Heart right ventricle (tissue), 16 donors: ENCODE results near the gene INO80D. TPM values are rescaled to one million over a fixed set of nuclear protein-coding genes. Genes with fewer than 3 reads are reported as not detected.

ENCODE experiments used
- ATAC-seq, 8 donors: fragments of 200-7000 bp; cut with Tn5 transposase; one replicate each; pipeline ENCODE4 v1.9.1; 2020; ENCODE audit warnings: mild to moderate bottlenecking in 8 of 8, moderate library complexity in 8 of 8, moderate number of reproducible peaks in 1 of 8
- DNase-seq, 2 donors: peaks; one replicate each; pipeline ENCODE4 v3.0.0-alpha.2; 2020
- H3K27ac ChIP-seq, 10 donors: fragments of 200-600 bp; sonication (generic) in 2 of 10; one replicate each; pipeline versions ENCODE4 v1.5.0 to v1.8.0; 2020 to 2022; ENCODE audit warnings: mild to moderate bottlenecking in 3 of 10
- H3K27me3 ChIP-seq, 7 donors: fragments of 200-600 bp; one replicate each; pipeline ENCODE4 v1.8.0; 2021 to 2022; ENCODE audit warnings: mild to moderate bottlenecking in 2 of 7
- H3K36me3 ChIP-seq, 9 donors: fragments of 200-600 bp; sonication (generic) in 1 of 9; one replicate each; pipeline versions ENCODE4 v1.5.0 to v1.8.0; 2020 to 2022; ENCODE audit warnings: mild to moderate bottlenecking in 2 of 9
- H3K4me1 ChIP-seq, 9 donors: fragments of 200-600 bp; sonication (generic) in 1 of 9; one replicate each; pipeline versions ENCODE4 v1.5.0 to v1.8.0; 2020 to 2022; ENCODE audit warnings: mild to moderate bottlenecking in 4 of 9
- H3K4me3 ChIP-seq, 10 donors: fragments of 200-600 bp; sonication (generic) in 2 of 10; one replicate each; pipeline versions ENCODE4 v1.5.0 to v1.8.0; 2020 to 2022; ENCODE audit warnings: mild to moderate bottlenecking in 7 of 10, moderate library complexity in 2 of 10
- H3K9me3 ChIP-seq, 11 donors: fragments of 200-600 bp in 10 of 11; sonication (generic) in 2 of 11; one replicate each; pipeline versions ENCODE4 v1.5.0 to v1.8.0; 2013 to 2022; ENCODE audit warnings: mild to moderate bottlenecking in 2 of 11, control low read depth in 1 of 11, moderate library complexity in 1 of 11
- CTCF ChIP-seq, 9 donors: fragments of 200-600 bp; sonication (generic) in 2 of 9; IDR thresholded peaks; one replicate each; pipeline versions ENCODE4 v1.5.0 to v1.8.0; 2021 to 2022; ENCODE audit warnings: antibody characterized with exemption in 9 of 9, mild to moderate bottlenecking in 5 of 9, moderate library complexity in 1 of 9
- WGBS, 2 donors: extraction: QIAGEN DNeasy Blood & Tissue Kit; methylation state at CpG; one replicate each; pipeline ENCODE4 v1.1.7; 2013; ENCODE audit warnings: inconsistent platforms in 1 of 2; 5-methylcytosine and 5-hydroxymethylcytosine counted together
- intact Hi-C, 10 donors: fragments of 100-400 bp; cut with DNase I; formaldehyde crosslinking; loops; one replicate each; pipeline versions ENCODE4 v1.11.1 to v1.14.2; 2022
- polyA plus RNA-seq, 2 donors: library from polyadenylated mRNA; stranded (reverse); fragments of 200-250 nt; gene quantifications; one replicate each; pipeline ENCODE4 v1.2.3, GENCODE V29; 2013
- total RNA-seq, 10 donors: library from RNA; stranded (reverse); fragmentation: NEBNext Ultra II Directional in 3 of 10; extraction: Animal tissue kit (Norgen Biotek cat#: 25700) in 3 of 10; gene quantifications; one replicate each; pipeline versions ENCODE4 v1.2.1 to v1.2.4, GENCODE V29; 2021 to 2023
- donor health status: Arrhythmogenic right ventricular cardiomyopathy.
- donor health status: ischemic (EF 13 %, LVEDD 7.1; RV severe dilation, severe dysfunction).
- donor health status: healthy with polysubstance abuse.
- donor health status: DM: no; HTN: yes; CAD: no.
- donor health status: DM: no; HTN: no; CAD: no.
- donor health status: ischemic (EF 25% LVEDD 6.9; RV normal size, moderate dysfunction).
- donor health status: ischemic (EF 25% LVEDD 5.7; RV mildly dilated, moderate dysfunction).
- donor health status: healthy.
- donor health status: DM: yes; HTN: yes; CAD: no.
- donor health status: Ischemic cardiomyopathy.
- donor health status: ischemic (EF 35%, LVEDD 5.7; RV mildly dilated, moderate dysfunction).
- donor health status: nonischemic (EF 11% LVEDD 7.7; RV severe dilation, severe dysfunction).
- donor health status: DM: yes; HTN: yes; CAD: no.
- donor health status: PGD.
- donor health status: ischemic (EF 29% LVEDD 5.4; RV normal size, mild dysfunction).
- donor health status: nonischemic (EF 23%, LVEDD 6.1; RV moderate dilation, normal function).

Gene INO80D
- total and polyA plus RNA-seq, 12 donors = 1.1 to 26.3 (median 15.9) TPM

- DNase-seq (no peak), ATAC-seq (no peak)
- no peak for TF ChIP-seq CTCF (IDR thresholded peaks at IDR 0.05)
- WGBS, 2 donors = 90 to 93% methylated on average over 1 of the region's 1 CpG
- Histone ChIP-seq H3K27ac (no peak overlapping the region), H3K4me3 (no peak overlapping the region), H3K36me3 (peaks cover 0 to 99% (median 30%) of the 10 kb centered on the region in 9 donors), H3K9me3 (peaks cover 0 to 10% (median 0%) of the 10 kb centered on the region in 11 donors), H3K4me1 (peaks cover 0 to 3% (median 0%) of the 10 kb centered on the region in 9 donors), H3K27me3 (no peaks in the 10 kb centered on the region)
- intact Hi-C loops = no loop called here
Observed at GRCh38 chr2:206011795-206012194, 74.2 kb downstream of the INO80D start.

GRCh38 chr2:206011018-206011614 lies 74.9 kb downstream of the INO80D start:
- peak in 2 of 8 donors; percentile 17 to 41 for ATAC-seq

GRCh38 chr2:206004004-206004693 lies 81.8 kb downstream of the INO80D start:
- Histone ChIP-seq H3K27me3 (no peaks in the 10 kb centered on the region), H3K36me3 (peaks cover 0 to 100% (median 48%) of the 10 kb centered on the region in 9 donors), H3K27ac (no peak overlapping the region), H3K4me1 (no peaks in the 10 kb centered on the region), H3K4me3 (no peak overlapping the region), H3K9me3 (no peaks in the 10 kb centered on the region)
- 95 to 96% methylated on average over 8 of the region's 8 CpGs for WGBS, 2 donors
- peak in 5 of 9 donors; percentile 14 to 34 (median 23) for TF ChIP-seq CTCF (IDR thresholded peaks at IDR 0.05)
- intact Hi-C loops = loop anchor here in 1 of 10 donors (10.0 kb wide), 1 partner anchor 141 kb away; no protein-coding TSS in a partner anchor
- DNase-seq = no peak
- ATAC-seq = peak in 3 of 8 donors; percentile 21 to 51 (median 44)

More at GRCh38 chr2:206011018-206011614, 74.9 kb downstream of the INO80D start:
- DNase-seq = no peak
- no peak overlapping the region for H3K4me3 ChIP-seq
- TF ChIP-seq CTCF (IDR thresholded peaks at IDR 0.05) = no peak
- intact Hi-C loops = no loop called here
- H3K27me3 ChIP-seq = no peaks in the 10 kb centered on the region
- no peak overlapping the region for H3K27ac ChIP-seq
- peaks cover 0 to 3% (median 0%) of the 10 kb centered on the region in 9 donors for H3K4me1 ChIP-seq
- peaks cover 0 to 5% (median 0%) of the 10 kb centered on the region in 11 donors for H3K9me3 ChIP-seq
- WGBS, 2 donors = 88 to 92% methylated on average over 4 of the region's 4 CpGs
- H3K36me3 ChIP-seq = peaks cover 0 to 99% (median 35%) of the 10 kb centered on the region in 9 donors

- H3K4me3 ChIP-seq = no peak overlapping the region
- no peaks in the 10 kb centered on the region for H3K27me3 ChIP-seq
- H3K4me1 ChIP-seq = no peaks in the 10 kb centered on the region
- 70 to 76% methylated on average over 1 of the region's 1 CpG for WGBS, 2 donors
- intact Hi-C loops = loop anchor here in 1 of 10 donors (10.0 kb wide), 1 partner anchor 142 kb away; no protein-coding TSS in a partner anchor
- H3K36me3 ChIP-seq = peaks cover 0 to 100% (median 40%) of the 10 kb centered on the region in 9 donors
- H3K27ac ChIP-seq = no peak overlapping the region
- H3K9me3 ChIP-seq = no peaks in the 10 kb centered on the region
- no peak for ATAC-seq
- TF ChIP-seq CTCF (IDR thresholded peaks at IDR 0.05) = no peak
- no peak for DNase-seq
Observed at GRCh38 chr2:206002440-206002839, 83.5 kb downstream of the INO80D start.
